ENCODE data around the gene ZBTB7C. TPM values are rescaled to one million over a fixed set of nuclear protein-coding genes. Genes with fewer than 3 reads are reported as not detected.

The ZBTB7C gene
- total RNA-seq, 1 experiment from 2014 or later, result 0.33 TPM

DNA sequence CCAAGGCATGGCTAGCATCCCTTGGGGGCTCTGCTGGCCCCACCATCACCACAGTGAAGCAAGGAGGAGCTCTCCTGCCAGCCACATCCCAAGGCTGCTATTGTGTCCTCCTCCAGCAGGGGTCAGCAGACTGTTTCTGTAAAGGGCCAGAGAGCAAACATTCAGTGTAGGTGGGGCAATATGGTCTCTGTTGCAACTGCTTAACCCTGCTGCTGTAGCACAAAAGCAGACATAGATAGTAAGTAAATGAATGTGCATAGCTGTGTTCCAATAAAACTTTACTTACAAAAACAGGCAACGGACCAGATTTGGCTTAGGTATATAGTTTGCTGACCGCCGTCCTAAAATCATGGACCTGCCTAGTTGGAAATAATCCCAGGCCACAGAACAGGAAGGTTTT is 36.4 kb upstream of the ZBTB7C start:
- H4K8ac ChIP-seq (replicated peaks; ENCODE audit: insufficient read length, low read depth, low read length), result no peak overlapping the region
- DNase-seq, result peak; percentile 84
- no peak overlapping the region for H2BK5ac ChIP-seq (ENCODE audit: insufficient read length, low read length)
- H3K56ac ChIP-seq (ENCODE audit: insufficient read length, low read depth, low read length), result no peak overlapping the region
- H4K20me1 ChIP-seq (ENCODE audit: control insufficient read depth, insufficient read depth, insufficient read length), result no peaks in the 10 kb centered on the region
- no peaks in the 10 kb centered on the region for H3K79me1 ChIP-seq (ENCODE audit: insufficient read depth, low read depth, low read length, poor library complexity, severe bottlenecking)
- H2BK12ac ChIP-seq (ENCODE audit: insufficient read length, low read depth, low read length), result no peak overlapping the region
- Mint-ChIP-seq H3K4me1 (peaks cover 2 to 9% of the 10 kb centered on the region in 2 experiments), H3K4me3 (no peak overlapping the region), H3K36me3 (ENCODE audit: insufficient read depth in 1 of 3, low read depth in 3 of 3) (no peaks in the 10 kb centered on the region), H3K27me3 (ENCODE audit: low read depth) (peaks cover 16% of the 10 kb centered on the region), H3K9me3 (no peaks in the 10 kb centered on the region), H3K27ac (no peak overlapping the region)
- H2AFZ ChIP-seq (ENCODE audit: low read length), result no peak overlapping the region
- no peak overlapping the region for H2BK120ac ChIP-seq (ENCODE audit: low read depth, low read length, poor library complexity, severe bottlenecking)
- no peaks in the 10 kb centered on the region for H3K4me1 ChIP-seq (ENCODE audit: insufficient read depth, low read length)
- H3K9ac ChIP-seq (ENCODE audit: extremely low read depth, insufficient read length, low read length), result no peak overlapping the region
- no peaks in the 10 kb centered on the region for H3K9me3 ChIP-seq (ENCODE audit: control insufficient read depth, low read depth, low read length)
- H2AK5ac ChIP-seq (ENCODE audit: insufficient read length, low read length), result no peak overlapping the region
- H3K4me2 ChIP-seq (ENCODE audit: insufficient read depth, insufficient read length, low read length), result no peak overlapping the region
- H2BK15ac ChIP-seq (ENCODE audit: low read depth, low read length), result no peak overlapping the region
- no CpG with 5 or more reads among the region's 3 CpGs for WGBS (ENCODE audit: extremely low coverage, insufficient read length, low lambda C conversion rate)
- H3K27me3 ChIP-seq (ENCODE audit: insufficient read depth, low read length), result no peaks in the 10 kb centered on the region
- no peaks in the 10 kb centered on the region for H3K79me2 ChIP-seq (ENCODE audit: insufficient read depth, low read length)
- H4K91ac ChIP-seq (ENCODE audit: insufficient read length, low read depth, low read length), result no peak overlapping the region
- no peak overlapping the region for H4K5ac ChIP-seq (ENCODE audit: insufficient read length, low read depth, low read length)
- H3K18ac ChIP-seq (ENCODE audit: insufficient read length, low read depth, low read length), result no peak overlapping the region
- H3K23me2 ChIP-seq (ENCODE audit: insufficient read length, low read depth, low read length, poor library complexity, severe bottlenecking), result no peaks in the 10 kb centered on the region
- H3K14ac ChIP-seq (ENCODE audit: insufficient read depth, low read length), result no peak overlapping the region
- H3K23ac ChIP-seq (ENCODE audit: insufficient read length, low read depth, low read length), result no peak overlapping the region
- no peak overlapping the region for H2BK20ac ChIP-seq (ENCODE audit: low read depth, low read length, poor library complexity, severe bottlenecking)
- H3T11ph ChIP-seq (ENCODE audit: low read length), result no peak overlapping the region
- TF ChIP-seq, protein P1, sequence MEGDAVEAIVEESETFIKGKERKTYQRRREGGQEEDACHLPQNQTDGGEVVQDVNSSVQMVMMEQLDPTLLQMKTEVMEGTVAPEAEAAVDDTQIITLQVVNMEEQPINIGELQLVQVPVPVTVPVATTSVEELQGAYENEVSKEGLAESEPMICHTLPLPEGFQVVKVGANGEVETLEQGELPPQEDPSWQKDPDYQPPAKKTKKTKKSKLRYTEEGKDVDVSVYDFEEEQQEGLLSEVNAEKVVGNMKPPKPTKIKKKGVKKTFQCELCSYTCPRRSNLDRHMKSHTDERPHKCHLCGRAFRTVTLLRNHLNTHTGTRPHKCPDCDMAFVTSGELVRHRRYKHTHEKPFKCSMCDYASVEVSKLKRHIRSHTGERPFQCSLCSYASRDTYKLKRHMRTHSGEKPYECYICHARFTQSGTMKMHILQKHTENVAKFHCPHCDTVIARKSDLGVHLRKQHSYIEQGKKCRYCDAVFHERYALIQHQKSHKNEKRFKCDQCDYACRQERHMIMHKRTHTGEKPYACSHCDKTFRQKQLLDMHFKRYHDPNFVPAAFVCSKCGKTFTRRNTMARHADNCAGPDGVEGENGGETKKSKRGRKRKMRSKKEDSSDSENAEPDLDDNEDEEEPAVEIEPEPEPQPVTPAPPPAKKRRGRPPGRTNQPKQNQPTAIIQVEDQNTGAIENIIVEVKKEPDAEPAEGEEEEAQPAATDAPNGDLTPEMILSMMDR (conservative IDR thresholded peaks at IDR 0.05), result peak; percentile 90
- H3K27ac ChIP-seq (ENCODE audit: insufficient read length, low read depth, low read length), result no peak overlapping the region
- H3K4ac ChIP-seq (ENCODE audit: low read depth, low read length), result no peak overlapping the region

Data from H9 (cell line).